ENCODE measurements around the gene TLE2.

The TLE2 gene

GRCh38 chr19:3028305-3029064 lies 595 bp downstream of the TLE2 start:
- TF ChIP-seq CTCF (IDR thresholded peaks at IDR 0.05; ENCODE audit: low read depth, low read length) (no peak), EZH2phosphoT487 (IDR thresholded peaks at IDR 0.05; ENCODE audit: low read depth) (no peak)
- Histone ChIP-seq H3K27ac (ENCODE audit: low read length) (no peak overlapping the region), H3K9me3 (ENCODE audit: insufficient read depth, low read length) (no peaks in the 10 kb centered on the region), H3K36me3 (replicated peaks; ENCODE audit: low read depth, low read length) (no peaks in the 10 kb centered on the region), H2AFZ (ENCODE audit: low read depth, low read length) (peak overlapping the region; percentile 64; the same call in 1 of the 2 replicates), H3K27me3 (ENCODE audit: low read depth, low read length) (peaks cover 61% of the 10 kb centered on the region), H3K4me2 (ENCODE audit: low read length) (peak overlapping the region; percentile 80), H3K4me3 (ENCODE audit: low read length) (peak overlapping the region; percentile 75), H4K20me1 (ENCODE audit: insufficient read depth, low read length) (no peaks in the 10 kb centered on the region), H3K9ac (ENCODE audit: low read length) (peak overlapping the region; percentile 51; the same call in 1 of the 2 replicates), H3K4me1 (ENCODE audit: low read length) (no peaks in the 10 kb centered on the region), H3K79me2 (ENCODE audit: low read length) (no peaks in the 10 kb centered on the region)

GRCh38 chr19:3027981-3028304 lies 1.1 kb downstream of the TLE2 start:
- Histone ChIP-seq H4K20me1 (ENCODE audit: insufficient read depth, low read length) (no peaks in the 10 kb centered on the region), H3K27me3 (ENCODE audit: low read depth, low read length) (peaks cover 61% of the 10 kb centered on the region), H2AFZ (ENCODE audit: low read depth, low read length) (no peak overlapping the region), H3K9ac (ENCODE audit: low read length) (no peak overlapping the region), H3K36me3 (replicated peaks; ENCODE audit: low read depth, low read length) (no peaks in the 10 kb centered on the region), H3K9me3 (ENCODE audit: insufficient read depth, low read length) (no peaks in the 10 kb centered on the region), H3K4me2 (ENCODE audit: low read length) (no peak overlapping the region), H3K27ac (ENCODE audit: low read length) (no peak overlapping the region), H3K79me2 (ENCODE audit: low read length) (no peaks in the 10 kb centered on the region), H3K4me1 (ENCODE audit: low read length) (no peaks in the 10 kb centered on the region), H3K4me3 (ENCODE audit: low read length) (no peak overlapping the region)
- TF ChIP-seq CTCF (IDR thresholded peaks at IDR 0.05; ENCODE audit: low read depth, low read length), result no peak
- no peak for TF ChIP-seq EZH2phosphoT487 (IDR thresholded peaks at IDR 0.05; ENCODE audit: low read depth)

GRCh38 chr19:3027292-3027691 lies 1.8 kb downstream of the TLE2 start:
- Histone ChIP-seq H3K9ac (ENCODE audit: low read length) (no peak overlapping the region), H3K27me3 (ENCODE audit: low read depth, low read length) (peaks cover 61% of the 10 kb centered on the region)
- TF ChIP-seq EZH2phosphoT487 (IDR thresholded peaks at IDR 0.05; ENCODE audit: low read depth) (no peak), CTCF (IDR thresholded peaks at IDR 0.05; ENCODE audit: low read depth, low read length) (no peak)

GRCh38 chr19:3026768-3027167 lies 2.3 kb downstream of the TLE2 start:
- no peak overlapping the region for H3K27ac ChIP-seq (ENCODE audit: low read length)
- H3K4me1 ChIP-seq (ENCODE audit: low read length), result no peaks in the 10 kb centered on the region

More at GRCh38 chr19:3027292-3027691, 1.8 kb downstream of the TLE2 start:
- H3K27ac ChIP-seq (ENCODE audit: low read length), result no peak overlapping the region
- no peak overlapping the region for H2AFZ ChIP-seq (ENCODE audit: low read depth, low read length)
- H4K20me1 ChIP-seq (ENCODE audit: insufficient read depth, low read length), result no peaks in the 10 kb centered on the region
- H3K4me1 ChIP-seq (ENCODE audit: low read length), result no peaks in the 10 kb centered on the region
- H3K4me3 ChIP-seq (ENCODE audit: low read length), result no peak overlapping the region
- H3K9me3 ChIP-seq (ENCODE audit: insufficient read depth, low read length), result no peaks in the 10 kb centered on the region
- no peak overlapping the region for H3K4me2 ChIP-seq (ENCODE audit: low read length)
- H3K79me2 ChIP-seq (ENCODE audit: low read length), result no peaks in the 10 kb centered on the region
- no peaks in the 10 kb centered on the region for H3K36me3 ChIP-seq (replicated peaks; ENCODE audit: low read depth, low read length)

More at GRCh38 chr19:3026768-3027167, 2.3 kb downstream of the TLE2 start:
- Histone ChIP-seq H3K79me2 (ENCODE audit: low read length) (no peaks in the 10 kb centered on the region), H2AFZ (ENCODE audit: low read depth, low read length) (no peak overlapping the region), H3K9ac (ENCODE audit: low read length) (no peak overlapping the region), H3K36me3 (replicated peaks; ENCODE audit: low read depth, low read length) (no peaks in the 10 kb centered on the region), H3K4me3 (ENCODE audit: low read length) (no peak overlapping the region), H3K27me3 (ENCODE audit: low read depth, low read length) (peaks cover 61% of the 10 kb centered on the region), H4K20me1 (ENCODE audit: insufficient read depth, low read length) (no peaks in the 10 kb centered on the region), H3K4me2 (ENCODE audit: low read length) (no peak overlapping the region), H3K9me3 (ENCODE audit: insufficient read depth, low read length) (no peaks in the 10 kb centered on the region)
- no peak for TF ChIP-seq CTCF (IDR thresholded peaks at IDR 0.05; ENCODE audit: low read depth, low read length)
- no peak for TF ChIP-seq EZH2phosphoT487 (IDR thresholded peaks at IDR 0.05; ENCODE audit: low read depth)

Measured in OCI-LY3 (cell line).